Mesendoderm (in vitro differentiated cells): ENCODE data around the gene VWC2L.

Source experiments
- DNase-seq: peaks from one replicate; pipeline ENCODE4 v3.0.0; 2013
- H2AK5ac ChIP-seq: 2 replicates; pipeline ENCODE4 v1.6.1; 2013; ENCODE audit warnings: low read length, inconsistent platforms
- H2BK120ac ChIP-seq: 2 replicates; pipeline ENCODE4 v1.6.1; 2013; ENCODE audit warnings: low read depth, mild to moderate bottlenecking, low read length, moderate library complexity, mixed read lengths
- H2BK15ac ChIP-seq: replicated peaks from 2 replicates; pipeline ENCODE4 v1.6.1; 2013; ENCODE audit warnings: low read depth, mild to moderate bottlenecking, moderate library complexity
- H2BK5ac ChIP-seq: 2 replicates; pipeline ENCODE4 v1.6.1; 2013; ENCODE audit warnings: low read length, inconsistent platforms
- H3K18ac ChIP-seq: 2 replicates; pipeline ENCODE4 v1.6.1; 2013; ENCODE audit warnings: mild to moderate bottlenecking, low read length, mixed read lengths
- H3K23ac ChIP-seq: one replicate; pipeline ENCODE4 v1.6.1; 2013; ENCODE audit warnings: low read length
- H3K27ac ChIP-seq: 2 replicates; pipeline ENCODE4 v1.5.1; 2013; ENCODE audit warnings: low read depth, mild to moderate bottlenecking, inconsistent platforms, low read length, moderate library complexity
- H3K27me3 ChIP-seq: 2 replicates; pipeline ENCODE4 v1.6.1; 2013; ENCODE audit warnings: low read length, control low read depth, mild to moderate bottlenecking, inconsistent platforms; ENCODE audit not compliant: insufficient read depth, poor library complexity
- H3K36me3 ChIP-seq: 2 replicates; pipeline ENCODE4 v1.6.1; 2013; ENCODE audit warnings: low read length, inconsistent platforms; ENCODE audit not compliant: control insufficient read depth, insufficient read depth
- H3K4ac ChIP-seq: one replicate; pipeline ENCODE4 v1.6.1; 2013; ENCODE audit warnings: low read depth, mild to moderate bottlenecking, low read length, moderate library complexity
- H3K4me1 ChIP-seq: 2 replicates; pipeline ENCODE4 v1.6.1; 2013; ENCODE audit warnings: low read depth, low read length, inconsistent platforms; ENCODE audit not compliant: control insufficient read depth
- H3K4me2 ChIP-seq: 2 replicates; pipeline ENCODE4 v1.6.1; 2013; ENCODE audit warnings: low read length
- H3K4me3 ChIP-seq: 2 replicates; pipeline ENCODE4 v1.5.1; 2013; ENCODE audit warnings: mild to moderate bottlenecking, low read length
- H3K56ac ChIP-seq: one replicate; pipeline ENCODE4 v1.6.1; 2013; ENCODE audit warnings: low read length
- H3K79me1 ChIP-seq: 2 replicates; pipeline ENCODE4 v1.6.1; 2013; ENCODE audit warnings: low read length, inconsistent platforms
- H3K79me2 ChIP-seq: 2 replicates; pipeline ENCODE4 v1.6.1; 2013; ENCODE audit warnings: mild to moderate bottlenecking, low read length; ENCODE audit not compliant: control insufficient read depth, insufficient read depth
- H3K9ac ChIP-seq: 2 replicates; pipeline ENCODE4 v1.6.1; 2013; ENCODE audit warnings: low read length, inconsistent platforms
- H4K5ac ChIP-seq: one replicate; pipeline ENCODE4 v1.6.1; 2013; ENCODE audit warnings: low read length
- H4K8ac ChIP-seq: one replicate; pipeline ENCODE4 v1.6.1; 2013; ENCODE audit warnings: low read depth, mild to moderate bottlenecking, control low read depth, low read length, moderate library complexity
- WGBS: extraction: QIAGEN DNeasy Blood & Tissue Kit; methylation state at CpG from one replicate; pipeline ENCODE4 v1.1.7; 2013; ENCODE audit warnings: low lambda C conversion rate, missing lambda C conversion rate; ENCODE audit not compliant: insufficient coverage; ENCODE audit errors: extremely low coverage; 5-methylcytosine and 5-hydroxymethylcytosine counted together

VWC2L gene

GRCh38 chr2:214542866-214543265, 132.0 kb downstream of the VWC2L start:
- DNase-seq: no peak
- no peak overlapping the region for H3K27ac ChIP-seq

GRCh38 chr2:214543386-214543955, 132.6 kb downstream of the VWC2L start:
- peaks cover 10% of the 10 kb centered on the region for H3K4me1 ChIP-seq
- H3K4me2 ChIP-seq: no peak overlapping the region
- H3K27me3 ChIP-seq: no peaks in the 10 kb centered on the region
- H2AK5ac ChIP-seq: no peak overlapping the region
- H3K36me3 ChIP-seq: no peaks in the 10 kb centered on the region
- no peak overlapping the region for H3K4me3 ChIP-seq
- H2BK15ac ChIP-seq: no peak overlapping the region
- H3K9ac ChIP-seq: no peak overlapping the region
- H4K5ac ChIP-seq: no peak overlapping the region
- no peak overlapping the region for H3K18ac ChIP-seq
- DNase-seq: peak; percentile 71
- WGBS: no CpG with 5 or more reads among the region's 2 CpGs
- H3K56ac ChIP-seq: no peak overlapping the region
- no peak overlapping the region for H4K8ac ChIP-seq
- H3K23ac ChIP-seq: no peak overlapping the region
- no peak overlapping the region for H3K4ac ChIP-seq
- H3K27ac ChIP-seq: no peak overlapping the region
- H3K79me1 ChIP-seq: no peaks in the 10 kb centered on the region
- H2BK5ac ChIP-seq: no peak overlapping the region
- H3K79me2 ChIP-seq: no peaks in the 10 kb centered on the region
- no peak overlapping the region for H2BK120ac ChIP-seq

More at GRCh38 chr2:214542866-214543265, 132.0 kb downstream of the VWC2L start:
- no peak overlapping the region for H2BK5ac ChIP-seq
- no peak overlapping the region for H2AK5ac ChIP-seq
- H3K27me3 ChIP-seq: no peaks in the 10 kb centered on the region
- H3K23ac ChIP-seq: no peak overlapping the region
- no peak overlapping the region for H3K4me3 ChIP-seq
- no peak overlapping the region for H3K56ac ChIP-seq
- no peaks in the 10 kb centered on the region for H3K79me2 ChIP-seq
- peaks cover 10% of the 10 kb centered on the region for H3K4me1 ChIP-seq
- H2BK15ac ChIP-seq: no peak overlapping the region
- no peak overlapping the region for H4K8ac ChIP-seq
- H3K4me2 ChIP-seq: no peak overlapping the region
- H3K79me1 ChIP-seq: no peaks in the 10 kb centered on the region
- H2BK120ac ChIP-seq: no peak overlapping the region
- H4K5ac ChIP-seq: no peak overlapping the region
- H3K9ac ChIP-seq: no peak overlapping the region
- H3K36me3 ChIP-seq: no peaks in the 10 kb centered on the region
- no CpG with 5 or more reads among the region's 1 CpG for WGBS
- H3K18ac ChIP-seq: no peak overlapping the region
- H3K4ac ChIP-seq: no peak overlapping the region

GRCh38 chr2:214545898-214546542, 135.2 kb downstream of the VWC2L start:
- no CpG with 5 or more reads among the region's 1 CpG for WGBS
- no peak overlapping the region for H3K27ac ChIP-seq
- no peak overlapping the region for H4K5ac ChIP-seq

GRCh38 chr2:214547931-214548330, 137.1 kb downstream of the VWC2L start:
- Histone ChIP-seq H3K4me2 (no peak overlapping the region), H3K56ac (no peak overlapping the region), H3K9ac (no peak overlapping the region), H3K4me1 (peaks cover 5% of the 10 kb centered on the region), H2AK5ac (no peak overlapping the region), H3K79me1 (no peaks in the 10 kb centered on the region), H3K18ac (no peak overlapping the region), H3K4me3 (no peak overlapping the region), H2BK5ac (no peak overlapping the region), H2BK15ac (no peak overlapping the region), H3K4ac (no peak overlapping the region), H4K8ac (no peak overlapping the region), H3K79me2 (no peaks in the 10 kb centered on the region), H3K36me3 (no peaks in the 10 kb centered on the region), H3K27me3 (no peaks in the 10 kb centered on the region), H2BK120ac (no peak overlapping the region), H3K23ac (no peak overlapping the region), H3K27ac (no peak overlapping the region), H4K5ac (no peak overlapping the region)
- no CpG with 5 or more reads among the region's 3 CpGs for WGBS
- no peak for DNase-seq

More at GRCh38 chr2:214545898-214546542, 135.2 kb downstream of the VWC2L start:
- no peak for DNase-seq
- H3K4me3 ChIP-seq: no peak overlapping the region
- no peak overlapping the region for H3K56ac ChIP-seq
- H3K4me2 ChIP-seq: no peak overlapping the region
- no peaks in the 10 kb centered on the region for H3K36me3 ChIP-seq
- no peak overlapping the region for H2BK5ac ChIP-seq
- no peak overlapping the region for H2BK15ac ChIP-seq
- H3K23ac ChIP-seq: no peak overlapping the region
- H2BK120ac ChIP-seq: no peak overlapping the region
- no peak overlapping the region for H3K4ac ChIP-seq
- H3K79me2 ChIP-seq: no peaks in the 10 kb centered on the region
- H4K8ac ChIP-seq: no peak overlapping the region
- no peak overlapping the region for H2AK5ac ChIP-seq
- no peak overlapping the region for H3K18ac ChIP-seq
- no peak overlapping the region for H3K9ac ChIP-seq
- peaks cover 8% of the 10 kb centered on the region for H3K4me1 ChIP-seq
- H3K27me3 ChIP-seq: no peaks in the 10 kb centered on the region
- H3K79me1 ChIP-seq: no peaks in the 10 kb centered on the region

GRCh38 chr2:214549946-214550345, 139.1 kb downstream of the VWC2L start:
- Histone ChIP-seq H3K23ac (no peak overlapping the region), H4K5ac (no peak overlapping the region), H3K4me3 (no peak overlapping the region), H3K79me2 (no peaks in the 10 kb centered on the region), H2BK5ac (no peak overlapping the region), H2BK15ac (no peak overlapping the region), H3K56ac (no peak overlapping the region), H2BK120ac (no peak overlapping the region), H4K8ac (no peak overlapping the region), H3K27ac (no peak overlapping the region), H2AK5ac (no peak overlapping the region), H3K9ac (no peak overlapping the region), H3K79me1 (no peaks in the 10 kb centered on the region), H3K4ac (no peak overlapping the region), H3K36me3 (no peaks in the 10 kb centered on the region), H3K4me2 (no peak overlapping the region), H3K4me1 (no peaks in the 10 kb centered on the region), H3K27me3 (no peaks in the 10 kb centered on the region), H3K18ac (no peak overlapping the region)
- DNase-seq: no peak
- no CpG with 5 or more reads among the region's 2 CpGs for WGBS

- no peak overlapping the region for H3K4ac ChIP-seq
- no peak overlapping the region for H2BK5ac ChIP-seq
- H3K9ac ChIP-seq: no peak overlapping the region
- H3K79me2 ChIP-seq: no peaks in the 10 kb centered on the region
- H2BK120ac ChIP-seq: no peak overlapping the region
- no peaks in the 10 kb centered on the region for H3K4me1 ChIP-seq
- H3K36me3 ChIP-seq: no peaks in the 10 kb centered on the region
- DNase-seq: no peak
- no peak overlapping the region for H3K4me3 ChIP-seq
- no peak overlapping the region for H4K8ac ChIP-seq
- H3K79me1 ChIP-seq: no peaks in the 10 kb centered on the region
- H3K27ac ChIP-seq: no peak overlapping the region
- no peak overlapping the region for H2AK5ac ChIP-seq
- no peaks in the 10 kb centered on the region for H3K27me3 ChIP-seq
- no peak overlapping the region for H3K18ac ChIP-seq
- no peak overlapping the region for H2BK15ac ChIP-seq
- WGBS: no CpG with 5 or more reads among the region's 3 CpGs
- H4K5ac ChIP-seq: no peak overlapping the region
- no peak overlapping the region for H3K4me2 ChIP-seq
- H3K23ac ChIP-seq: no peak overlapping the region
- H3K56ac ChIP-seq: no peak overlapping the region
Observed at GRCh38 chr2:214550786-214551185, 139.9 kb downstream of the VWC2L start.
